IPS-18c (cell line): Measurements from ENCODE around the gene SDCCAG8.

Experiments used
- H3K4me3 ChIP-seq: 2 replicates; pipeline ENCODE4 v1.7.0; 2013; ENCODE audit warnings: low read depth, mild to moderate bottlenecking, low read length, moderate library complexity; ENCODE audit not compliant: insufficient read depth
- H3K9me3 ChIP-seq: one replicate; pipeline ENCODE4 v1.6.1; 2013; ENCODE audit warnings: mild to moderate bottlenecking, low read length, moderate library complexity; ENCODE audit not compliant: control insufficient read depth, insufficient read depth

SDCCAG8 gene

GRCh38 chr1:243393096-243393495, 137.3 kb downstream of the SDCCAG8 start:
- Histone ChIP-seq H3K9me3 (peaks cover 2% of the 10 kb centered on the region), H3K4me3 (no peak overlapping the region)

- Histone ChIP-seq H3K9me3 (no peaks in the 10 kb centered on the region), H3K4me3 (no peak overlapping the region)
These were observed 138.2 kb downstream of the SDCCAG8 start for GRCh38 chr1:243394066-243394465.

GRCh38 chr1:243394601-243395464, 139.0 kb downstream of the SDCCAG8 start:
- H3K9me3 ChIP-seq: no peaks in the 10 kb centered on the region
- H3K4me3 ChIP-seq: no peak overlapping the region

GRCh38 chr1:243396424-243396823, 140.6 kb downstream of the SDCCAG8 start:
- Histone ChIP-seq H3K9me3 (no peaks in the 10 kb centered on the region), H3K4me3 (no peak overlapping the region)

- H3K9me3 ChIP-seq: no peaks in the 10 kb centered on the region
- no peak overlapping the region for H3K4me3 ChIP-seq
These were observed 141.0 kb downstream of the SDCCAG8 start for GRCh38 chr1:243396876-243397275.

GRCh38 chr1:243397613-243398321, 141.9 kb downstream of the SDCCAG8 start:
- no peak overlapping the region for H3K4me3 ChIP-seq
- H3K9me3 ChIP-seq: no peaks in the 10 kb centered on the region

- no peaks in the 10 kb centered on the region for H3K9me3 ChIP-seq
- H3K4me3 ChIP-seq: no peak overlapping the region
These were observed 143.8 kb downstream of the SDCCAG8 start for GRCh38 chr1:243399561-243400155.

GRCh38 chr1:243402868-243403267, 147.0 kb downstream of the SDCCAG8 start:
- Histone ChIP-seq H3K4me3 (no peak overlapping the region), H3K9me3 (no peaks in the 10 kb centered on the region)

- H3K9me3 ChIP-seq: no peaks in the 10 kb centered on the region
- no peak overlapping the region for H3K4me3 ChIP-seq
These were observed 150.6 kb downstream of the SDCCAG8 start for GRCh38 chr1:243406424-243406823.

- Histone ChIP-seq H3K4me3 (no peak overlapping the region), H3K9me3 (no peaks in the 10 kb centered on the region)
These were observed 151.6 kb downstream of the SDCCAG8 start for GRCh38 chr1:243407284-243408018.

GRCh38 chr1:243408479-243408878, 152.6 kb downstream of the SDCCAG8 start:
- Histone ChIP-seq H3K4me3 (no peak overlapping the region), H3K9me3 (no peaks in the 10 kb centered on the region)

- Histone ChIP-seq H3K9me3 (no peaks in the 10 kb centered on the region), H3K4me3 (no peak overlapping the region)
These were observed 153.4 kb downstream of the SDCCAG8 start for GRCh38 chr1:243409284-243409683.

- H3K4me3 ChIP-seq: no peak overlapping the region
- H3K9me3 ChIP-seq: no peaks in the 10 kb centered on the region
These were observed 155.6 kb downstream of the SDCCAG8 start for GRCh38 chr1:243411472-243411871.

GRCh38 chr1:243413431-243414151, 157.8 kb downstream of the SDCCAG8 start:
- Histone ChIP-seq H3K9me3 (no peaks in the 10 kb centered on the region), H3K4me3 (no peak overlapping the region)

GRCh38 chr1:243414152-243414494, 158.3 kb downstream of the SDCCAG8 start:
- no peaks in the 10 kb centered on the region for H3K9me3 ChIP-seq
- H3K4me3 ChIP-seq: no peak overlapping the region

GRCh38 chr1:243415663-243416408, 160.0 kb downstream of the SDCCAG8 start:
- Histone ChIP-seq H3K4me3 (no peak overlapping the region), H3K9me3 (no peaks in the 10 kb centered on the region)
